HEK293 (cell line): Measurements from ENCODE around the gene YWHAB.

ENCODE experiments used
- CTCF ChIP-seq: fragments of 450-650 bp; formaldehyde crosslinking; IDR thresholded peaks from 2 replicates; pipeline ENCODE4 v1.5.1; 2016; ENCODE audit warnings: missing biosample characterization, missing genetic modification characterization
- KLF9 ChIP-seq: fragments of 450-650 bp; formaldehyde crosslinking; IDR thresholded peaks from 2 replicates; pipeline ENCODE4 v1.5.1; 2016; ENCODE audit warnings: missing biosample characterization, missing genetic modification characterization, low read depth
- PBX3 ChIP-seq: sonication (generic); formaldehyde crosslinking; IDR thresholded peaks from 2 replicates; pipeline ENCODE4 v1.8.1; 2022; ENCODE audit warnings: mild to moderate bottlenecking, moderate library complexity, missing genetic modification reagents
- SP2 ChIP-seq: fragments of 450-650 bp; formaldehyde crosslinking; IDR thresholded peaks from 2 replicates; pipeline ENCODE4 v1.5.1; 2016; ENCODE audit warnings: missing biosample characterization, missing genetic modification characterization
- WT1 ChIP-seq: fragments of 450-650 bp; formaldehyde crosslinking; IDR thresholded peaks from 2 replicates; pipeline ENCODE4 v1.5.1; 2016; ENCODE audit warnings: missing biosample characterization, missing genetic modification characterization
- ZNF202 ChIP-seq: fragments of 450-650 bp; formaldehyde crosslinking; IDR thresholded peaks from 2 replicates; pipeline ENCODE4 v1.5.1; 2016; ENCODE audit warnings: missing biosample characterization, missing genetic modification characterization, borderline replicate concordance
- ZNF239 ChIP-seq: fragments of 450-650 bp; formaldehyde crosslinking; IDR thresholded peaks from 2 replicates; pipeline ENCODE4 v1.5.1; 2016; ENCODE audit warnings: missing biosample characterization, missing genetic modification characterization
- ZNF362 ChIP-seq: fragments of 450-650 bp; formaldehyde crosslinking; IDR thresholded peaks from 2 replicates; pipeline ENCODE4 v1.5.1; 2016; ENCODE audit warnings: missing biosample characterization, missing genetic modification characterization
- ZNF530 ChIP-seq: fragments of 450-650 bp; formaldehyde crosslinking; IDR thresholded peaks from 2 replicates; pipeline ENCODE4 v1.5.1; 2016; ENCODE audit warnings: low read depth, missing biosample characterization, missing genetic modification characterization
- ZNF791 ChIP-seq: fragments of 450-650 bp; formaldehyde crosslinking; IDR thresholded peaks from 2 replicates; pipeline ENCODE4 v1.5.1; 2016; ENCODE audit warnings: missing biosample characterization, missing genetic modification characterization

- TF ChIP-seq ZNF530: no peak
- no peak for TF ChIP-seq ZNF239
- TF ChIP-seq CTCF (tag by site-specific recombination): no peak
- no peak for TF ChIP-seq ZNF791 (tag by site-specific recombination)
- no peak for TF ChIP-seq PBX3 (CRISPR knock-in tag)
- no peak for TF ChIP-seq WT1 (tag by site-specific recombination)
- TF ChIP-seq KLF9: no peak
- TF ChIP-seq ZNF362 (tag by site-specific recombination): no peak
- no peak for TF ChIP-seq SP2 (tag by site-specific recombination)
- TF ChIP-seq ZNF202: no peak
Measured at GRCh38 chr20:44884907-44885391, 556 bp upstream of the YWHAB start.
